Neural progenitor cell (in vitro differentiated cells): ENCODE measurements around the gene TNFSF18. TPM values are rescaled to one million over a fixed set of nuclear protein-coding genes. Genes with fewer than 3 reads are reported as not detected.

Experiments
- DNase-seq: peaks from one replicate; pipeline ENCODE4 v3.0.0-alpha.2; 2016; ENCODE audit warnings: low spot score
- H2AFZ ChIP-seq: fragments of 200-600 bp; sonication (generic); replicated peaks from 2 replicates; pipeline ENCODE4 v1.6.1; 2016; ENCODE audit warnings: antibody characterized with exemption
- H3F3A ChIP-seq: fragments of 200-600 bp; sonication (generic); 2 replicates; pipeline ENCODE4 v1.6.1; 2016; ENCODE audit warnings: antibody characterized with exemption, low read depth
- H3K27ac ChIP-seq: fragments of 200-600 bp; sonication (generic); 2 replicates; pipeline ENCODE4 v1.5.1; 2016; ENCODE audit warnings: mild to moderate bottlenecking
- H3K27me3 ChIP-seq: fragments of 200-600 bp; sonication (generic); 2 replicates; pipeline ENCODE4 v1.6.1; 2016; ENCODE audit warnings: mild to moderate bottlenecking, moderate library complexity
- H3K36me3 ChIP-seq: fragments of 200-600 bp; sonication (generic); 2 replicates; pipeline ENCODE4 v1.5.1; 2016
- H3K4me1 ChIP-seq: fragments of 200-600 bp; sonication (generic); 2 replicates; pipeline ENCODE4 v1.6.1; 2016; ENCODE audit warnings: mixed run types
- H3K4me2 ChIP-seq: fragments of 200-600 bp; sonication (generic); 2 replicates; pipeline ENCODE4 v1.6.1; 2016
- H3K4me3 ChIP-seq: fragments of 200-600 bp; sonication (generic); 2 replicates; pipeline ENCODE4 v1.5.1; 2016
- H3K79me2 ChIP-seq: fragments of 200-600 bp; sonication (generic); 2 replicates; pipeline ENCODE4 v1.6.1; 2016; ENCODE audit warnings: low read depth
- H3K9ac ChIP-seq: fragments of 200-600 bp; sonication (generic); 2 replicates; pipeline ENCODE4 v1.6.1; 2016
- H3K9me3 ChIP-seq: fragments of 200-600 bp; sonication (generic); 2 replicates; pipeline ENCODE4 v1.5.1; 2016; ENCODE audit warnings: low read depth
- H4K20me1 ChIP-seq: fragments of 200-600 bp; sonication (generic); 2 replicates; pipeline ENCODE4 v1.6.1; 2016; ENCODE audit warnings: low read depth
- H3K27ac Mint-ChIP-seq: 3 replicates; pipeline ENCODE4 v1.8.0; 2021; ENCODE audit warnings: mixed read lengths
- H3K27me3 Mint-ChIP-seq: 2 replicates; pipeline ENCODE4 v1.8.0; 2022; ENCODE audit warnings: low read depth, mild to moderate bottlenecking, inconsistent platforms, moderate library complexity, mixed read lengths; ENCODE audit not compliant: insufficient read depth
- H3K36me3 Mint-ChIP-seq: 3 replicates; pipeline ENCODE4 v1.8.0; 2021; ENCODE audit warnings: mixed read lengths
- H3K4me1 Mint-ChIP-seq: 3 replicates; pipeline ENCODE4 v1.8.0; 2021; ENCODE audit warnings: mixed read lengths
- H3K4me3 Mint-ChIP-seq: 3 replicates; pipeline ENCODE4 v1.8.0; 2021; ENCODE audit warnings: mild to moderate bottlenecking, moderate library complexity, mixed read lengths
- H3K9me3 Mint-ChIP-seq: 3 replicates; pipeline ENCODE4 v1.8.0; 2020; ENCODE audit warnings: mixed read lengths
- EZH2 ChIP-seq: fragments of 200-600 bp; sonication (generic); IDR thresholded peaks from 2 replicates; pipeline ENCODE4 v1.6.1; 2017; ENCODE audit warnings: antibody characterized with exemption, mild to moderate bottlenecking, moderate library complexity
- EZH2phosphoT487 ChIP-seq: fragments of 200-600 bp; sonication (generic); IDR thresholded peaks from 2 replicates; pipeline ENCODE4 v1.6.1; 2017; ENCODE audit warnings: antibody characterized with exemption
- total RNA-seq: library from RNA; depleted of rRNA; stranded (reverse); fragments of >200 nt; gene quantifications from 2 replicates; pipeline ENCODE4 v1.2.3, GENCODE V29; 2015; ENCODE audit warnings: low replicate concordance
- TF ChIP-seq, protein P1 (sequence below): fragments of 200-600 bp; sonication (generic); IDR thresholded peaks from 2 replicates; pipeline ENCODE4 v1.5.1; 2017; ENCODE audit warnings: antibody characterized with exemption, mild to moderate bottlenecking

Gene TNFSF18
- total RNA-seq, 1 donor from 2014 or later = not detected

DNA sequence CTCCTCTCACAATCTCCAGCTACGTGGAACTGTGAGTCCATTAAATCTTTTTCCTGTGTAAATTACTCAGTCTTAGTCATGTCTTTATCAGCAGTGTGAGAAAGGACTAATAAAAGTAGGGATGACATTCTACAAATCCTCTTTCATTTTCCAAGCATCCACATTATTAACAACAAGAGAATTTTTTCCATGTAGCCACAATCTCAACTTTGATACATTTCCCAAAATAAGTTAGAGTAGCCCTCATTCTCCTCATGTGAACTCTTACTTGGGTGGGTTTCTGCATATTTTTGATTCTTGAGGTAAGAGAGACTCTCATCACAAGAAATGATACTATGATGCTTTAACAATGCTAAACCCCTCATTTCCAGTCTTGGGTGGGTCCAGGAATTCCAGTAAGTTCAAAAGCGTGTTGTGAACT lies 52.8 kb downstream of the TNFSF18 start:
- no peak overlapping the region for H3K4me3 Mint-ChIP-seq
- H3K27me3 ChIP-seq = no peaks in the 10 kb centered on the region
- H3K27ac ChIP-seq = no peak overlapping the region

DNA sequence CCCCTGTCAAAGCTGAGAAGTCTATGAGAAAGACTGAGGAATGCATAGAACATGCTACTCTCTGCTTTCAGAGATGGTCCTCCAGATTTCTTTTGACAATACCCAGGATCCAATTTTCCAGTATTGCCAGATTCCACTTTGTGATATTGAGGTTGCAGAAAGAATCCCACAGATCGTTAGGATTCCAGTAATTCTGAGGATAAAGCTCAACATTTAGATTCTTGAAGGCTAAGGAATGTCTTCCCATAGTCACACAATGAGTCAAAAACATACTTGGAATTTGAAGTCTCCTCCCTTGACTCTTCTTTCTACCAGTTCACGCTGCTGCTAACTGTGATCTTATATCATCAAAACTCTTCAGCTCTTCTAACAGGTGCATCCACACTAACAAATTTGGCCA lies 57.1 kb downstream of the TNFSF18 start:
- H3K9me3 Mint-ChIP-seq = peaks cover 4% of the 10 kb centered on the region
- H3K27me3 ChIP-seq = no peaks in the 10 kb centered on the region
- peaks cover 7% of the 10 kb centered on the region for H3F3A ChIP-seq
- no peaks in the 10 kb centered on the region for H3K4me1 Mint-ChIP-seq
- TF ChIP-seq EZH2phosphoT487 (no peak), EZH2 (no peak)
- TF ChIP-seq, protein P1, sequence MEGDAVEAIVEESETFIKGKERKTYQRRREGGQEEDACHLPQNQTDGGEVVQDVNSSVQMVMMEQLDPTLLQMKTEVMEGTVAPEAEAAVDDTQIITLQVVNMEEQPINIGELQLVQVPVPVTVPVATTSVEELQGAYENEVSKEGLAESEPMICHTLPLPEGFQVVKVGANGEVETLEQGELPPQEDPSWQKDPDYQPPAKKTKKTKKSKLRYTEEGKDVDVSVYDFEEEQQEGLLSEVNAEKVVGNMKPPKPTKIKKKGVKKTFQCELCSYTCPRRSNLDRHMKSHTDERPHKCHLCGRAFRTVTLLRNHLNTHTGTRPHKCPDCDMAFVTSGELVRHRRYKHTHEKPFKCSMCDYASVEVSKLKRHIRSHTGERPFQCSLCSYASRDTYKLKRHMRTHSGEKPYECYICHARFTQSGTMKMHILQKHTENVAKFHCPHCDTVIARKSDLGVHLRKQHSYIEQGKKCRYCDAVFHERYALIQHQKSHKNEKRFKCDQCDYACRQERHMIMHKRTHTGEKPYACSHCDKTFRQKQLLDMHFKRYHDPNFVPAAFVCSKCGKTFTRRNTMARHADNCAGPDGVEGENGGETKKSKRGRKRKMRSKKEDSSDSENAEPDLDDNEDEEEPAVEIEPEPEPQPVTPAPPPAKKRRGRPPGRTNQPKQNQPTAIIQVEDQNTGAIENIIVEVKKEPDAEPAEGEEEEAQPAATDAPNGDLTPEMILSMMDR = no peak
- no peak overlapping the region for H3K4me3 ChIP-seq
- no peak overlapping the region for H3K27ac Mint-ChIP-seq
- no peaks in the 10 kb centered on the region for H3K9me3 ChIP-seq
- no peaks in the 10 kb centered on the region for H3K79me2 ChIP-seq
- no peaks in the 10 kb centered on the region for H4K20me1 ChIP-seq
- DNase-seq = no peak
- no peak overlapping the region for H3K27ac ChIP-seq
- no peak overlapping the region for H2AFZ ChIP-seq
- H3K4me2 ChIP-seq = no peak overlapping the region
- no peaks in the 10 kb centered on the region for H3K36me3 ChIP-seq
- H3K27me3 Mint-ChIP-seq = no peaks in the 10 kb centered on the region
- H3K36me3 Mint-ChIP-seq = no peaks in the 10 kb centered on the region
- H3K4me1 ChIP-seq = peaks cover 12% of the 10 kb centered on the region
- no peak overlapping the region for H3K4me3 Mint-ChIP-seq
- no peak overlapping the region for H3K9ac ChIP-seq

More for the DNA sequence above, 52.8 kb downstream of the TNFSF18 start:
- H3K36me3 Mint-ChIP-seq = no peaks in the 10 kb centered on the region
- peaks cover 14% of the 10 kb centered on the region for H3K9me3 ChIP-seq
- no peaks in the 10 kb centered on the region for H3K79me2 ChIP-seq
- H3K9me3 Mint-ChIP-seq = peaks cover 5% of the 10 kb centered on the region
- H3K9ac ChIP-seq = no peak overlapping the region
- H3K4me2 ChIP-seq = no peak overlapping the region
- H4K20me1 ChIP-seq = no peaks in the 10 kb centered on the region
- no peak for TF ChIP-seq EZH2
- TF ChIP-seq, protein P1 = no peak
- TF ChIP-seq EZH2phosphoT487 = no peak
- H3K36me3 ChIP-seq = no peaks in the 10 kb centered on the region
- no peak overlapping the region for H3K27ac Mint-ChIP-seq
- H3K4me3 ChIP-seq = no peak overlapping the region
- H2AFZ ChIP-seq = no peak overlapping the region
- no peaks in the 10 kb centered on the region for H3K4me1 Mint-ChIP-seq
- H3K27me3 Mint-ChIP-seq = peaks cover 2% of the 10 kb centered on the region
- peaks cover 6% of the 10 kb centered on the region for H3K4me1 ChIP-seq
- no peak for DNase-seq
- peaks cover 7% of the 10 kb centered on the region for H3F3A ChIP-seq

DNA sequence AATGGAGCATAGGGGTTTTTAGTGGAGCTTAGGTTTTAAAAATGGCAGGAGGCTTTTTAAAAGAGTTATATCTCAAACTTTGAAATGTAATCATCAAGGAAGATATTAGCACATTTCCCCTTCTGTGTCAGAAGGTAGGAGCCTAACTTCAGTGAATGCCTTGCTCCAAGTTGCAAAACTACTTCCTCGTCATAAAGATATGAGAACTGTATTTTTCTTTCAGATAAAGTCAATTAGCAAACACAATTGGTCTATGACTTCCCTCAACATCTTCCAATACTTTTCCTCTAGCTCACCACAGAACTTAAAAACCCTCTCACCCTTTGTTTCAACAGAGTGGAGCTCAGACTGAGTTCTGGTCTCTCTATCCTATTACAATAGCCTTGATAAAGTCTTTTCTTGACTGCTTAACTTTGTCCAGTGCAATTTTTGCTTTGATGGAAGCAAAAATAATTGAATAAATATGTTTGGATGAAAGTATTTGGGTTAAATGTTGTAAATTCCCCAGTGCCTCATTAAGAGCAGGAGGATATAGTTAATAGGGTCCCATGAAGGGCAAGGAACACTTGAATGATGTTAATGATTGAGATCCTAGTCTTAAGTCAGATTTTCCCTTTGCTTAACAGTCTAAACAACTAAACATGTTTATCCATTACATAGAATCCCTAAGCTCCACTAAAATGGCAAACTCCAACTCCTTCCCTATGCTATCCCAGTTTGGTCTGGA lies 58.9 kb downstream of the TNFSF18 start:
- no peaks in the 10 kb centered on the region for H3K9me3 ChIP-seq
- H3K27ac ChIP-seq = no peak overlapping the region
- no peak overlapping the region for H3K4me2 ChIP-seq
- DNase-seq = no peak
- H3K9ac ChIP-seq = no peak overlapping the region
- no peak overlapping the region for H3K4me3 ChIP-seq
- H3K36me3 ChIP-seq = no peaks in the 10 kb centered on the region
- Mint-ChIP-seq H3K27me3 (no peaks in the 10 kb centered on the region), H3K36me3 (no peaks in the 10 kb centered on the region), H3K4me3 (no peak overlapping the region), H3K27ac (no peak overlapping the region), H3K9me3 (peaks cover 4% of the 10 kb centered on the region), H3K4me1 (no peaks in the 10 kb centered on the region)
- H3K79me2 ChIP-seq = no peaks in the 10 kb centered on the region
- H2AFZ ChIP-seq = no peak overlapping the region
- no peaks in the 10 kb centered on the region for H3K27me3 ChIP-seq
- peaks cover 7% of the 10 kb centered on the region for H3F3A ChIP-seq
- TF ChIP-seq, protein P1 = no peak
- TF ChIP-seq EZH2phosphoT487 = no peak
- TF ChIP-seq EZH2 = no peak
- no peaks in the 10 kb centered on the region for H4K20me1 ChIP-seq
- H3K4me1 ChIP-seq = peaks cover 12% of the 10 kb centered on the region
